K562 (cell line): ENCODE data around the gene COX7A2. TPM values are rescaled to one million over a fixed set of nuclear protein-coding genes. Genes with fewer than 3 reads are reported as not detected.

Experiments
- ATAC-seq: fragments of 200-7000 bp; cut with Tn5 transposase; 3 replicates; pipeline ENCODE4 v1.9.1; 2020; ENCODE audit warnings: moderate library complexity
- BruUV-seq: library from RNA; stranded (reverse); fragments of 400-500 nt; replicated peaks from 2 replicates; lab custom pipeline; 2021; lab: Mats Ljungman, UMichigan
- CTCF ChIA-PET: fragments of 300-600 bp; formaldehyde crosslinking; extraction: SDS; loops from one replicate; lab custom pipeline; 2021; ENCODE audit warnings: low intra/inter-chr PET ratio; lab: Yijun Ruan, JAX
- POLR2A ChIA-PET: fragments of 300-600, 350-650 bp; sonication (Branson Sonifier 250); formaldehyde crosslinking; extraction: SDS; loops from one replicate; lab custom pipeline; 2021; ENCODE audit warnings: antibody characterized with exemption, inconsistent platforms; lab: Yijun Ruan, JAX
- DNase-seq, 4 experiments: peaks; one replicate each; pipeline versions ENCODE4 v3.0.0 to v3.0.0-alpha.2; 2011 to 2018; ENCODE audit warnings: low spot score in 3 of 4, mixed read lengths in 3 of 4; ENCODE audit errors: extremely low read depth in 1 of 4
- FAIRE-seq: peaks from 2 replicates; lab custom pipeline; 2011; peaks lifted over from hg19 to GRCh38; lab: Jason Lieb, UNC
- H2AFZ ChIP-seq: 2 replicates; pipeline ENCODE4 v1.6.0; 2011; ENCODE audit warnings: low read depth, low read length, control low read depth, inconsistent platforms
- H3K27ac ChIP-seq: fragments of 200-600 bp; 3 replicates; pipeline ENCODE4 v1.8.0; 2011; ENCODE audit warnings: low read depth, mild to moderate bottlenecking, control low read depth, inconsistent platforms, low read length, moderate library complexity, mixed read lengths; ENCODE audit errors: extremely low read depth
- H3K27me3 ChIP-seq, 2 experiments: fragments of 300-600 bp in 1 of 2; 2 replicates in 1 of 2; 3 replicates in 1 of 2; pipeline versions ENCODE4 v1.6.0 to v1.8.0; 2011; ENCODE audit warnings: inconsistent platforms in 2 of 2, low read length in 2 of 2, mild to moderate bottlenecking in 1 of 2, mixed read lengths in 1 of 2, moderate library complexity in 1 of 2; ENCODE audit not compliant: control insufficient read depth in 2 of 2, insufficient read depth in 2 of 2
- H3K36me3 ChIP-seq: fragments of 300-600 bp; 3 replicates; pipeline ENCODE4 v1.8.0; 2011; ENCODE audit warnings: mild to moderate bottlenecking, low read length, inconsistent platforms; ENCODE audit not compliant: control insufficient read depth, insufficient read depth
- H3K4me1 ChIP-seq, 2 experiments: fragments of 200-600 bp in 1 of 2; replicated peaks in 1 of 2; 2 replicates in 1 of 2; 3 replicates in 1 of 2; pipeline versions ENCODE4 v1.5.1 to v1.8.0; 2011; ENCODE audit warnings: inconsistent platforms in 2 of 2, low read length in 2 of 2, mild to moderate bottlenecking in 1 of 2, mixed read lengths in 1 of 2, moderate library complexity in 1 of 2; ENCODE audit not compliant: control insufficient read depth in 2 of 2, insufficient read depth in 2 of 2
- H3K4me2 ChIP-seq: 2 replicates; pipeline ENCODE4 v1.6.1; 2011; ENCODE audit warnings: low read length, control low read depth, inconsistent platforms, mixed read lengths; ENCODE audit not compliant: insufficient read depth
- H3K4me3 ChIP-seq: fragments of 200-600 bp; sonication (generic), shearing (Covaris generic); 2 replicates; pipeline ENCODE4 v1.5.1; 2016; ENCODE audit warnings: control low read depth, inconsistent platforms
- H3K79me2 ChIP-seq: fragments of 200-600 bp; 3 replicates; pipeline ENCODE4 v1.8.0; 2011; ENCODE audit warnings: low read length, inconsistent platforms; ENCODE audit not compliant: control insufficient read depth, insufficient read depth
- H3K9ac ChIP-seq, 2 experiments: 2 replicates each; pipeline versions ENCODE4 v1.6.0 to v1.6.1; 2011; ENCODE audit warnings: low read depth in 2 of 2, low read length in 2 of 2, control low read depth in 1 of 2, inconsistent platforms in 1 of 2, mild to moderate bottlenecking in 1 of 2, mixed read lengths in 1 of 2; ENCODE audit not compliant: insufficient read depth in 1 of 2
- H3K9me1 ChIP-seq: one replicate; pipeline ENCODE4 v1.6.0; 2011; ENCODE audit warnings: inconsistent platforms, mild to moderate bottlenecking, low read length, moderate library complexity; ENCODE audit not compliant: control insufficient read depth, insufficient read depth
- H3K9me3 ChIP-seq: replicated peaks from 2 replicates; pipeline ENCODE4 v1.5.1; 2011; ENCODE audit warnings: low read depth, low read length, inconsistent platforms; ENCODE audit not compliant: control insufficient read depth, insufficient read depth
- H4K20me1 ChIP-seq: replicated peaks from 2 replicates; pipeline ENCODE4 v1.6.1; 2011; ENCODE audit warnings: low read length, inconsistent platforms, mixed read lengths; ENCODE audit not compliant: control insufficient read depth, insufficient read depth
- C11orf30 ChIP-seq: fragments of 450-650 bp; IDR thresholded peaks from 2 replicates; pipeline ENCODE4 v1.6.1; 2016; ENCODE audit warnings: low read depth, mild to moderate bottlenecking
- CEBPB ChIP-seq: fragments of 450-650 bp; IDR thresholded peaks from 2 replicates; pipeline ENCODE4 v1.6.1; 2016; ENCODE audit warnings: missing genetic modification characterization, missing compliant biosample characterization
- MAFF ChIP-seq: IDR thresholded peaks from 2 replicates; pipeline ENCODE4 v1.6.1; 2012; ENCODE audit warnings: low read length, improper control_type of control experiment
- MAFG ChIP-seq: fragments of 450-650 bp; conservative IDR thresholded peaks from 2 replicates; pipeline ENCODE4 v1.6.1; 2016; ENCODE audit warnings: missing genetic modification characterization, missing compliant biosample characterization
- MAFK ChIP-seq: IDR thresholded peaks from 2 replicates; pipeline ENCODE4 v1.6.1; 2011; ENCODE audit warnings: low read length, improper control_type of control experiment
- RBM34 ChIP-seq: fragments of 200-400 bp; formaldehyde crosslinking; IDR thresholded peaks from 2 replicates; pipeline ENCODE4 v1.6.1; 2018; ENCODE audit warnings: low read length, borderline replicate concordance; ENCODE audit not compliant: insufficient read depth
- ZNF316 ChIP-seq: fragments of 450-650 bp; IDR thresholded peaks from 2 replicates; pipeline ENCODE4 v1.6.1; 2016
- WGBS: fragments of 100-300 bp; shearing (Covaris generic); methylation state at CpG from one replicate; pipeline ENCODE4 v1.1.6; 2016; ENCODE audit warnings: low coverage, mixed read lengths; ENCODE audit not compliant: insufficient coverage; ENCODE audit errors: missing lambda C conversion rate; 5-methylcytosine and 5-hydroxymethylcytosine counted together
- in situ Hi-C: fragments of 300-500 bp; cut with MboI; formaldehyde crosslinking; loops from 4 replicates; pipeline ENCODE4 v1.15.0; 2018; ENCODE audit warnings: inconsistent platforms, mixed read lengths
- intact Hi-C: fragments of 100-400 bp; cut with micrococcal nuclease; formaldehyde crosslinking; loops from 2 replicates; pipeline ENCODE4 v1.14.2; 2022
- polyA plus RNA-seq, 8 experiments: library from polyadenylated mRNA; depleted of rRNA in 4 of 8; stranded (reverse) in 5 of 8; unstranded in 3 of 8; fragments of >200 nt; fragmentation: Nextera tagmentation in 2 of 8; fragmentation: Illumina TruSeq in 1 of 8; extraction: Ambion mirVana in 2 of 8; extraction: Trizol in 1 of 8; gene quantifications; 2 replicates each; pipeline versions ENCODE4 v1.2.1 to v1.2.3, GENCODE V29; 2011 to 2014; ENCODE audit warnings: inconsistent platforms in 1 of 8, missing spikeins in 1 of 8
- total RNA-seq, 7 experiments: library from RNA; depleted of rRNA in 6 of 7; stranded (reverse); fragments of >200 nt in 6 of 7; fragmentation: Illumina TruSeq in 2 of 7; extraction: Trizol in 2 of 7; gene quantifications; 2 replicates each; pipeline versions ENCODE4 v1.2.1 to v1.2.3, GENCODE V29; 2011 to 2021; ENCODE audit warnings: low replicate concordance in 1 of 7

The COX7A2 gene
- total and polyA plus RNA-seq, 9 of the 15 experiments (the other 6 are each of a cell fraction or from before 2014, with no cell fraction given): 234 to 2,216 (median 585) TPM

GRCh38 chr6:75261299-75261698 is 17.7 kb upstream of the COX7A2 start:
- no peaks in the 10 kb centered on the region for H3K9me3 ChIP-seq
- FAIRE-seq (no peak), ATAC-seq (no peak), DNase-seq (no peak)
- no peaks in the 10 kb centered on the region for H3K9me1 ChIP-seq
- ChIA-PET POLR2A (no interaction called here), CTCF (no interaction called here)
- H3K9ac ChIP-seq: no peak overlapping the region
- no peak overlapping the region for H3K27ac ChIP-seq
- in situ Hi-C loops: loop anchor here (10.0 kb wide), 1 partner anchor 264 kb away; no protein-coding TSS in a partner anchor
- H3K4me1 ChIP-seq: no peaks in the 10 kb centered on the region
- no peak overlapping the region for H3K4me3 ChIP-seq
- H3K79me2 ChIP-seq: peaks cover 12% of the 10 kb centered on the region
- no peak overlapping the region for H3K4me2 ChIP-seq
- no peaks in the 10 kb centered on the region for H4K20me1 ChIP-seq
- H2AFZ ChIP-seq: no peak overlapping the region
- no peaks in the 10 kb centered on the region for H3K27me3 ChIP-seq
- intact Hi-C loops: no loop called here
- TF ChIP-seq RBM34 (no peak), MAFG (tag) (peak; percentile 84), CEBPB (tag) (no peak), C11orf30 (peak; percentile 85), ZNF316 (peak; percentile 92), MAFK (peak; percentile 96), MAFF (peak; percentile 93)
- no TSS peak for BruUV-seq
- H3K36me3 ChIP-seq: peaks cover 67% of the 10 kb centered on the region
- 100% methylated on average over 1 of the region's 1 CpG for WGBS
